HK-2 (cell line): ENCODE results near the gene STH.

Experiments
- DNase-seq: peaks from one replicate; pipeline ENCODE4 v3.0.0-alpha.2; 2018; ENCODE audit not compliant: unreplicated experiment

Gene STH

GRCh38 chr17:45985447-45985846 is 13.6 kb upstream of the STH start:
- no peak for DNase-seq

DNA sequence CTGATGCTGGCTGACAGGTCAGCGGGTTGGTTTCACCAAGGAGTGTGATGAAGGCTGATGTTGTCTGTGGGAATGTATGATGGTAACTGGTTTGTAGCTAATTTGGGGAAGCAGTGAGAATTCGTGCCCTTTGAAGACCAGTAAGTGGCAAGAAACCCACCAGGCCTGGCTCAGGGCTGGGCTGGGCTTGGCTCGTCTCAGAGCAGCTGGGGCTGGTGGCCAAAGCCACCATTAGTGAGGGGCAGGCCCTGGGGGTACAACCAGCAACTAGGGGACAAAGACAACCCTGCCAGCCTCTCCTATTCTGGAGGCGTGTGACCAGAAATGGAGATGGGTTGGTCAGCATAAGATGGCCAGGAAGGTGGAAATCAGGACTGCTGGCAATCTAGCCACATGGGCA is 13.0 kb upstream of the STH start:
- DNase-seq: no peak

GRCh38 chr17:45987706-45988105 is 11.3 kb upstream of the STH start:
- DNase-seq: no peak

DNA sequence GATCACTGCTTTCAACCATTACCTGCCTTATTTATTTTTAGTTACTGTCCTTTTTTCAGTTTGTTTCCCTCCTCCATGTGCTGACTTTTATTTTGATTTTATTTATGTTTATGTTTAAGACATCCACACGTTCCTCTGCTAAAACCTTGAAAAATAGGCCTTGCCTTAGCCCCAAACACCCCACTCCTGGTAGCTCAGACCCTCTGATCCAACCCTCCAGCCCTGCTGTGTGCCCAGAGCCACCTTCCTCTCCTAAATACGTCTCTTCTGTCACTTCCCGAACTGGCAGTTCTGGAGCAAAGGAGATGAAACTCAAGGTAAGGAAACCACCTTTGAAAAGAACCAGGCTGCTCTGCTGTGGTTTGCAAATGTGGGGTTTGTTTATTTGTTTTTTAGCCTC is 9.3 kb upstream of the STH start:
- no peak for DNase-seq

- no peak for DNase-seq
Measured at GRCh38 chr17:45990886-45991285, 8.2 kb upstream of the STH start.

GRCh38 chr17:45991341-45991740 is 7.7 kb upstream of the STH start:
- no peak for DNase-seq

GRCh38 chr17:45992175-45992574 is 6.9 kb upstream of the STH start:
- no peak for DNase-seq

DNA sequence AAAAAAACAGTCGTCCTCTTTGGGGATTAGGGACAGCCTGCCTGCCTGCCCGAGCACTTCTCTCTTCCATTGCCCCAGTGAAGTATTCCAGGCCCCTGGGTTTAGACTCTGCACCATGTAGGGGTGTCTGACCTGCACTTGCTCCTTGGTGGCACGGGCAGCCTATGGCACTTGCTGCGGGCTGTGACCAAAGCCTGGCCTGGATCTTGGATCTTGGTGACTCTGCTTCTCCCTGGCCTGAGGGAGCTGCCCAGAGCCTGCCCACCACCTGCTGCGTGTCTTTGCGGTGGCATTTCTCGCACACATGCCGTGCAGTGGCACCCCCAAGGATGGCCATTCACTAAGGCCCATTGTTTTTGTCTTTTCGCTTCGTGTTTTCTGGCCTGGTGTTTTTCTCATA is 6.1 kb upstream of the STH start:
- no peak for DNase-seq

DNA sequence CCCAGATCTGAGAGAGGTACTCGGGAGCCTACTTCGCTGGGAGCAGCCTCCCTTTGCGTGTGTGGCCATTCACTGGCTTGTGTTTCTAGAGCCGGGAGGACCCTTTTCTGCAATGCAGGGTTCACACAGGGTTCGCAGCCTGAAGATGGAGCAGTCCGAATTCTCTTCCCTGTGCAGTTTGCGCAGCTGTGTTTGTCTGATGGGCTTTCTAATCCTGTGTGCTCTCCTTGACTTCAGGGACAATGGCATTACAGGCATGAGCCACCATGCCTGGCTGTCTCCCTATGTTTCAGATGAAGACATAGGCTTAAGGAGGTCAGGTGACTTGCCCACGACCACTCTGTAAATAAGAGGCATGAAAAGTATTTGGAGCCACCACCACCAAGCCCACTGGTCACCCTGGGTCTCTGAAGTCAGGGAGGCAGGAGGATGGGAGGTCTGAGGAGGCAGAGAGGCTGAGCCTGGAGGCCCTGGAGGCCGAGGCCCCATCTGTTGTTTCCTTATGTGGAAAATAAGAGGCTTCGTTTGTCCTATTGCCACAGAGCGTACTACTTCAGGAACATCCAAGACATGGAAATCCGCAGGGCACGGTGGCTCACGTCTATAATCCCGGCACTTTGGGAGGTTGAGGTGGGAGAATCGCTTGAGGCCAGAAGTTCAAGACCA is 5.0 kb upstream of the STH start:
- no peak for DNase-seq

- DNase-seq: no peak
Measured at GRCh38 chr17:45994987-45995386, 4.1 kb upstream of the STH start.

GRCh38 chr17:45995627-45996270 is 3.3 kb upstream of the STH start:
- no peak for DNase-seq

GRCh38 chr17:45996282-45996937 is 2.6 kb upstream of the STH start:
- no peak for DNase-seq

DNA sequence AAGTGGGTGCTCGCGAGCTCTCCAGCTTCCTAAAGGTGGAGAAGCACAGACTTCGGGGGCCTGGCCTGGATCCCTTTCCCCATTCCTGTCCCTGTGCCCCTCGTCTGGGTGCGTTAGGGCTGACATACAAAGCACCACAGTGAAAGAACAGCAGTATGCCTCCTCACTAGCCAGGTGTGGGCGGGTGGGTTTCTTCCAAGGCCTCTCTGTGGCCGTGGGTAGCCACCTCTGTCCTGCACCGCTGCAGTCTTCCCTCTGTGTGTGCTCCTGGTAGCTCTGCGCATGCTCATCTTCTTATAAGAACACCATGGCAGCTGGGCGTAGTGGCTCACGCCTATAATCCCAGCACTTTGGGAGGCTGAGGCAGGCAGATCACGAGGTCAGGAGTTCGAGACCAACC is 1.9 kb upstream of the STH start:
- no peak for DNase-seq

- no peak for DNase-seq
Measured at GRCh38 chr17:45997624-45998023, 1.4 kb upstream of the STH start.

DNA sequence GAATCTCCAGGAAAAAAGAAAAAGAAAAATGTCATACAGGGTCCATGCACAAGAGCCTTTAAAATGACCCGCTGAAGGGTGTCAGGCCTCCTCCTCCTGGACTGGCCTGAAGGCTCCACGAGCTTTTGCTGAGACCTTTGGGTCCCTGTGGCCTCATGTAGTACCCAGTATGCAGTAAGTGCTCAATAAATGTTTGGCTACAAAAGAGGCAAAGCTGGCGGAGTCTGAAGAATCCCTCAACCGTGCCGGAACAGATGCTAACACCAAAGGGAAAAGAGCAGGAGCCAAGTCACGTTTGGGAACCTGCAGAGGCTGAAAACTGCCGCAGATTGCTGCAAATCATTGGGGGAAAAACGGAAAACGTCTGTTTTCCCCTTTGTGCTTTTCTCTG is 845 bp downstream of the STH start:
- no peak for DNase-seq

DNA sequence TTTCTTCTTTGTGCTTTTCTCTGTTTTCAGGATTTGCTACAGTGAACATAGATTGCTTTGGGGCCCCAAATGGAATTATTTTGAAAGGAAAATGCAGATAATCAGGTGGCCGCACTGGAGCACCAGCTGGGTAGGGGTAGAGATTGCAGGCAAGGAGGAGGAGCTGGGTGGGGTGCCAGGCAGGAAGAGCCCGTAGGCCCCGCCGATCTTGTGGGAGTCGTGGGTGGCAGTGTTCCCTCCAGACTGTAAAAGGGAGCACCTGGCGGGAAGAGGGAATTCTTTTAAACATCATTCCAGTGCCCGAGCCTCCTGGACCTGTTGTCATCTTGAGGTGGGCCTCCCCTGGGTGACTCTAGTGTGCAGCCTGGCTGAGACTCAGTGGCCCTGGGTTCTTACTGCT is 1.2 kb downstream of the STH start:
- no peak for DNase-seq

DNA sequence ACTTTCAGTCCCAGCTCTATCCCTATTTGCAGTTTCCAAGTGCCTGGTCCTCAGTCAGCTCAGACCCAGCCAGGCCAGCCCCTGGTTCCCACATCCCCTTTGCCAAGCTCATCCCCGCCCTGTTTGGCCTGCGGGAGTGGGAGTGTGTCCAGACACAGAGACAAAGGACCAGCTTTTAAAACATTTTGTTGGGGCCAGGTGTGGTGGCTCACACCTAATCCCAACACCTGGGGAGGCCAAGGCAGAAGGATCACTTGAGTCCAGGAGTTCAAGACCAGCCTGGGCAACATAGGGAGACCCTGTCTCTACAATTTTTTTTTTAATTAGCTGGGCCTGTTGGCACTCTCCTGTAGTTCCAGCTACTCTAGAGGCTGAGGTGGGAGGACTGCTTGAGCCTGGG is 1.7 kb downstream of the STH start:
- no peak for DNase-seq

GRCh38 chr17:46001390-46002310 is 2.6 kb downstream of the STH start:
- DNase-seq: no peak

DNA sequence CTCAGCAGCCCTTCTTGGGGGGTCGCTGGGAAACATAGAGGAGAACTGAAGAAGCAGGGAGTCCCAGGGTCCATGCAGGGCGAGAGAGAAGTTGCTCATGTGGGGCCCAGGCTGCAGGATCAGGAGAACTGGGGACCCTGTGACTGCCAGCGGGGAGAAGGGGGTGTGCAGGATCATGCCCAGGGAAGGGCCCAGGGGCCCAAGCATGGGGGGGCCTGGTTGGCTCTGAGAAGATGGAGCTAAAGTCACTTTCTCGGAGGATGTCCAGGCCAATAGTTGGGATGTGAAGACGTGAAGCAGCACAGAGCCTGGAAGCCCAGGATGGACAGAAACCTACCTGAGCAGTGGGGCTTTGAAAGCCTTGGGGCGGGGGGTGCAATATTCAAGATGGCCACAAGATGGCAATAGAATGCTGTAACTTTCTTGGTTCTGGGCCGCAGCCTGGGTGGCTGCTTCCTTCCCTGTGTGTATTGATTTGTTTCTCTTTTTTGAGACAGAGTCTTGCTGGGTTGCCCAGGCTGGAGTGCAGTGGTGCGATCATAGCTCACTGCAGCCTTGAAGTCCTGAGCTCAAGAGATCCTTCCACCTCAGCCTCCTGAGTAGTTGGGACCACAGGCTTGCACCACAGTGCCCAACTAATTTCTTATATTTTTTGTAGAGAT is 3.4 kb downstream of the STH start:
- peak; percentile 71 for DNase-seq

DNA sequence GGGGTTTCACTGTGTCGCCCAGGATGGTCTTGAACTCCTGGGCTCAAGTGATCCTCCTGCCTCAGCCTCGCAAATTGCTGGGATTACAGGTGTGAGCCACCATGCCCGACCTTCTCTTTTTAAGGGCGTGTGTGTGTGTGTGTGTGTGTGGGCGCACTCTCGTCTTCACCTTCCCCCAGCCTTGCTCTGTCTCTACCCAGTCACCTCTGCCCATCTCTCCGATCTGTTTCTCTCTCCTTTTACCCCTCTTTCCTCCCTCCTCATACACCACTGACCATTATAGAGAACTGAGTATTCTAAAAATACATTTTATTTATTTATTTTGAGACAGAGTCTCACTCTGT is 3.9 kb downstream of the STH start:
- no peak for DNase-seq

DNA sequence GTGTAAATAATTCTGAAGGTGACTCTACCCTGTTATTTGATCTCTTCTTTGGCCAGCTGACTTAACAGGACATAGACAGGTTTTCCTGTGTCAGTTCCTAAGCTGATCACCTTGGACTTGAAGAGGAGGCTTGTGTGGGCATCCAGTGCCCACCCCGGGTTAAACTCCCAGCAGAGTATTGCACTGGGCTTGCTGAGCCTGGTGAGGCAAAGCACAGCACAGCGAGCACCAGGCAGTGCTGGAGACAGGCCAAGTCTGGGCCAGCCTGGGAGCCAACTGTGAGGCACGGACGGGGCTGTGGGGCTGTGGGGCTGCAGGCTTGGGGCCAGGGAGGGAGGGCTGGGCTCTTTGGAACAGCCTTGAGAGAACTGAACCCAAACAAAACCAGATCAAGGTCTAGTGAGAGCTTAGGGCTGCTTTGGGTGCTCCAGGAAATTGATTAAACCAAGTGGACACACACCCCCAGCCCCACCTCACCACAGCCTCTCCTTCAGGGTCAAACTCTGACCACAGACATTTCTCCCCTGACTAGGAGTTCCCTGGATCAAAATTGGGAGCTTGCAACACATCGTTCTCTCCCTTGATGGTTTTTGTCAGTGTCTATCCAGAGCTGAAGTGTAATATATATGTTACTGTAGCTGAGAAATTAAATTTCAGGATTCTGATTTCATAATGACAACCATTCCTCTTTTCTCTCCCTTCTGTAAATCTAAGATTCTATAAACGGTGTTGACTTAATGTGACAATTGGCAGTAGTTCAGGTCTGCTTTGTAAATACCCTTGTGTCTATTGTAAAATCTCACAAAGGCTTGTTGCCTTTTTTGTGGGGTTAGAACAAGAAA is 5.1 kb downstream of the STH start:
- DNase-seq: no peak
